Stomach (tissue), 4 donors: ENCODE measurements around the gene LRRFIP1.

ENCODE experiments used
- EP300 ChIP-seq: sonication (generic); formaldehyde crosslinking; IDR thresholded peaks from one replicate; pipeline ENCODE4 v1.6.1; 2017; ENCODE audit warnings: antibody characterized with exemption
- POLR2A ChIP-seq, 4 donors: fragments of 450-650 bp; IDR thresholded peaks; one replicate each; pipeline ENCODE4 v1.6.1; 2016; ENCODE audit warnings: antibody characterized with exemption in 4 of 4, control low read depth in 2 of 4, mild to moderate bottlenecking in 1 of 4, moderate library complexity in 1 of 4
- TF ChIP-seq, protein P1 (sequence below), 7 experiments: fragments of 450-650 bp in 4 of 7; fragments of 200-600 bp in 3 of 7; sonication (generic) in 3 of 7; IDR thresholded peaks; one replicate each; pipeline ENCODE4 v1.5.1; 2016 to 2019; ENCODE audit warnings: antibody characterized with exemption in 7 of 7, control low read depth in 2 of 7, mild to moderate bottlenecking in 1 of 7

DNA sequence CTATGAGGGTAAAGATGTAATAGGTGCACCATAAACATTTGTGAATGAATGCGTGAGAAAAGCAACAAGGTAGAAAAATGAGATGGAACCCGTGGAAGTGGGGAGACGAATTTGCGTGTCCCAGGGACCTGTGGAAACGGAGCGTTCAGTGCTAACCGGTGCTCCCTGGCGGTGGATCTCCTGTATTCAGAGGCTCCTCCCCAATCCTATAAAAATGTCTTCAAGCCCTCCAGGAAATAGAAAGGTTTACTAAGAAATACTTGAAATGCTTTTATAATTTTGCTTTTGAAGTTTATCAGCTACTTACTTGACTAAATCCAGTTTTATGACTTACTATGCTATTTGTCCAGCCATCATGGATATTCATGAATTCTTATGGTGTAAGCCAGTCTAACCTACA is 108.4 kb downstream of the LRRFIP1 start:
- no peak for TF ChIP-seq EP300
- TF ChIP-seq, protein P1, sequence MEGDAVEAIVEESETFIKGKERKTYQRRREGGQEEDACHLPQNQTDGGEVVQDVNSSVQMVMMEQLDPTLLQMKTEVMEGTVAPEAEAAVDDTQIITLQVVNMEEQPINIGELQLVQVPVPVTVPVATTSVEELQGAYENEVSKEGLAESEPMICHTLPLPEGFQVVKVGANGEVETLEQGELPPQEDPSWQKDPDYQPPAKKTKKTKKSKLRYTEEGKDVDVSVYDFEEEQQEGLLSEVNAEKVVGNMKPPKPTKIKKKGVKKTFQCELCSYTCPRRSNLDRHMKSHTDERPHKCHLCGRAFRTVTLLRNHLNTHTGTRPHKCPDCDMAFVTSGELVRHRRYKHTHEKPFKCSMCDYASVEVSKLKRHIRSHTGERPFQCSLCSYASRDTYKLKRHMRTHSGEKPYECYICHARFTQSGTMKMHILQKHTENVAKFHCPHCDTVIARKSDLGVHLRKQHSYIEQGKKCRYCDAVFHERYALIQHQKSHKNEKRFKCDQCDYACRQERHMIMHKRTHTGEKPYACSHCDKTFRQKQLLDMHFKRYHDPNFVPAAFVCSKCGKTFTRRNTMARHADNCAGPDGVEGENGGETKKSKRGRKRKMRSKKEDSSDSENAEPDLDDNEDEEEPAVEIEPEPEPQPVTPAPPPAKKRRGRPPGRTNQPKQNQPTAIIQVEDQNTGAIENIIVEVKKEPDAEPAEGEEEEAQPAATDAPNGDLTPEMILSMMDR (IDR thresholded peaks at IDR 0.05) = no peak
- no peak for TF ChIP-seq POLR2A (IDR thresholded peaks at IDR 0.05)
